Measurements from ENCODE around the gene WNK2.

WNK2 gene

DNA sequence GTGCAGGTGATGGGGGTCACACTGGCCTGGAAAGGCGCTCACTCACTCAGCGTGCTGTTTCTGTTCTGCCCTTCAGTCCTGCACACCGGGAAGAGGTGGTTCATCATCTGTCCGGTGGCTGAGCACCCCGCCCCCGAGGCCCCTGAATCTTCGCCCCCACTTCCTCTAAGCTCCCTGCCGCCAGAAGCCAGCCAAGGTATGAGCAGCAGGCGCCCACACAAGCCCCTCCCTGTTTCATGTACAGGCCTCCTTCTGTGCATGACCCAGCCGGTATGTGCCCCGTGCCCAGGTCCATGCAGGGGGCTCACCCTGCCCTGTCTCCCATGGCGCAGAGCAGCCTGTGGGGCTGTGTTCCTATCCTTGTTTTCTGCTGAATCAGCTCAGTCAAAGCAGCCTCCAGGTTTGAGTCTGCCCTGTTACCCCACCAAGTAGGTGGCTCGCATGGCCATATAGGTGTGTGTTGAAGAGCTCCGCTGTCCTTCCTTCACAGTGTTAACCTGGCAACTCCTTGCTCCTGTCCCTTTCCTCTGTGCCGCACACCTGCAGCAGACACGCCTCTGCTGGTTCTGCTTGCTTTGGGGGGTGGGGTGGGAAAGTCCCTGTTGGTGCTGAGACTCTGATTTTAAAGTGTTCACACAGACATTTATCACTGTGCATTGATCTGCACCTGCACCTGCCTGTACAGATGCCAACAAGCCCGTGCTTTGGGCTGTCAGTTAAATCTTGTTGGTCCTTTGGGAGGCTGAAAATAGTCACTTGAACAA is 84.8 kb downstream of the WNK2 start:
- DNase-seq, result no peak

DNA sequence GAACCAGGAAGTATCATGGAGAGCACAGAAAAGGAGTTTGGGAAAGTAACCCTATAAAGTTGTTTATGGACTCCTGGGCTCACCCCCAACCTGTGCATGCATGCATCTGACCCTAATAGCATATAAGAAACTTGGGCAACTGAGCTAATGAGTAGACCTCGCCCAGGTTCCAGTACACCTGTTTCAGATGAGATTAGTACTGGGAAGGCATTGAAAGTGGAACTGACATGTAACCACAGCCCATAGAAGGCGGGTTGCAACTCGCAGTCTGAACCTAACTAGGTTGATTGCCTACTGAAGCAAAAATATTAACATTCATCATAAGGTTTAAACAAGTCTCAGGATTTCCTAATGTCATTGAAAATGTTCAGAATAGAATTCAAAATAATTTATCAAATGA is 87.0 kb downstream of the WNK2 start:
- DNase-seq, result no peak

DNA sequence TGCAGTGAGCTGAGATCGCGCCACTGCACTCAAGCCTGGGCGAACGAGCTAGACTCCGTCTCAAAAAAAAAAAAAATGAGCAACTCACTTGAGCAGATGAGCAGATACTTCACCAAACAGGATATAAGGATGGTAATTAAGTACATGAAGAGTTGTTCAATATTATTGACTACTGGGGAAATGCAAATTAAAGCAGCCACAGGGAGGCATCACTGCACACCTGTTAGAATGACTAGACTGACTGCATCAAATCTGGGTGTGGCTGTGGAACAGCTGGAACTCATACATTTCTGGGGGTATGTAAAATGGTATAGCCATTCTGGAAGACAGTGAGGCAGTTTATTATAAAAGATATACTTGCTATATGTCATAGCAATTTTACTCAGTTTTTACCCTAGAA is 93.0 kb downstream of the WNK2 start:
- no peak for DNase-seq

DNA sequence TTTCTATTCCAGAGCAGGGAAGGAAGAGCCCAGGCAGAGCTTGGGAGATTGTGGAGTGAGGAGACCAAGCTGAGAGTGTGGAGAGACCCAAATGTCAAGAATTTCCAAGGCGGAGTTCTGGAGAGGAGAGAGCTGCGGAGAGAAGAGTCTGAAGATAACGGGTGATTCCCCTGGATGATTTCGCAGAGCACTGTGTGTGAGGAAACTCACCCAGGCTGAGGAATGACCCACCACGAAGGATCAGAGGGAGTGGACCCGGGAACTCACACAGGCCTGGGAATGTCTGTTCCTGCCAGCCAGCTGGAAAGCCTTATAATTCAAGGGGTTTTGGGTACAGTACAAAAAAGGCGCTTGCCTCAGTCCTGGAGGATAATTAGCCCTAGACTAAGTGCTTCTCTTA is 94.2 kb downstream of the WNK2 start:
- no peak for DNase-seq

DNA sequence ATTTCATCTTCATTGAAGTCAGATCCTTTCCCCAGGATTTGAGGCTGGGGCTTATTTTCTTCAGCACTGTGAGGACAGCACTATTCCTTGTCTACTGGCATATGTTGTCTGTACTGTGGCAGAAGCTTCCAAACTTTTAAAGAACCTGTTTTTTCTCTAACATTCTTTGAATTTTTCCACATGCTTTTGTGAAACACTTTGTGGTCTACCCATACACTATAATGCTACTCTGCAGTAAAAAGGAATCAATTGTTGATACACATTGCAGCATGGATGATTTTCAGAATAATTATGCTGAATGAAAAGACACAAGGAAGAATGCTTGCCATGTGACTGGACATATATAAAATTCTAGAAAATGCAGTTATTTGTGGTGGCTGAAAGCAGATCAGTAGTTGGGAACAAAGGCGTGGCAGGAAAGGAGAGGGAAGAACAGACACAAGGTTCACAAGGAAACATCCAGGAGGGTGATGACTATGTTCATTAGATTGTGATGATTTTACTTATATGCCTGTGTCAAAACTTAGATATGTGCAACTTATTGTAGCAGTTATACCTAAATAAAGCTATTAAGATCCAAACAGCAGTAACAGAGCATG is 96.8 kb downstream of the WNK2 start:
- DNase-seq, result no peak

DNA sequence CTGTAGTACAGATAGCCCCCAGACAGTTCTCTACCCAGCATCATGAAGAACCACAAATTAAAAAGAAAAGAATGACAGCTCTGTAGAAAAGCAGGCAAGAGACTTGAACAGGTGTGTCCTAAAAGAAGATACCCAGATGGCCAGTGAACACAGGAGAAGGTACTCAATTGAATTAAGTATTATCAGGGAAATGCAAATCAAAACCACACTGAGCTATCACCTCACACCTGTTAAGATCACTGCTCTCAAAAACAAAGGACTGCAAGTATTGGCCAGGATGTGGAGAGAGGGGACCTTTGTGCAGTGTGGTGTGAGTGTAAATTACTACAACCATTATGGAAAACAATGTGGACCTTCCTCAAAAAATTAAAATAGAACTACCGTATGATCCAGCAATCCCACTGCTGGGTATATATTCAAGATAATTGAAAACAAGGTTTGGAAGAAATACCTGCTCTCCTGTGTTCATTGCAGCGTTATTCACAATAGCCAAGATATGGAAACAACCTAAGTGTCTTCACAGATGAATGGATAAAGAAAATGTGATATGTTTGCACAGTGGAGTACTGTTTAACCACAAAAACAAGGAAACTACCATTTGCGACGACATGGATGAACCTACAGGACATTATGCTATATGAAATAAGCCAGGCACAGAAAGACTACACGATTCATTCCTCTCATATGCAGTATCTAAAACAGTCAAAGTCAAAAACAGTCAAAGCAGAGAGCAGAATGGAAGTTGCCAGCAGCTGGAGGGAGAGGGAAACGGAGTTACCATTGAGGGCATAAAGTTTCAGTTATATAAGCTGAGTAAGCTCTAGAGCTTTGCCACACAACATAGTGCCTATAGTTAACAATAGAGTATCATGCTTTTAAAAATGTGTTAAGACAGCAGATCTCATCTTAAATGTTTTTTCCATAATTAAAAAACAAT is 102.6 kb downstream of the WNK2 start:
- no peak for DNase-seq

DNA sequence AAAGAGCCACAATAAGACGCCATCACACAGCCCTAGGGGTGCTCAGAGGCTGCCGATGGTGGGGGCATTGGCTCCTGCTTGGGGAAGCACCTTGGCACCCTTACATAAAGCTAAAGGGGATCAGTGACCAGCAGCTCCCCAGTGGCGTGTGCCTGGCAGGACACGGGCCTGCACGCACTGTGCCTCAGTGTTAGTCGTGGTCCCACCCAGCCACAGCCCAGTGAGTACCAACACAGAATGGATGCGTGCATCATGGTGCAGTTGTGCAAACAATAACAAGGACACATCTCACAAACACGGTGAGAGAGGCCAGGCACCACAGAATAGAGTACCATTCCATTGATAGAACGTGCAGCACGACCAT is 103.2 kb downstream of the WNK2 start:
- DNase-seq, result no peak

DNA sequence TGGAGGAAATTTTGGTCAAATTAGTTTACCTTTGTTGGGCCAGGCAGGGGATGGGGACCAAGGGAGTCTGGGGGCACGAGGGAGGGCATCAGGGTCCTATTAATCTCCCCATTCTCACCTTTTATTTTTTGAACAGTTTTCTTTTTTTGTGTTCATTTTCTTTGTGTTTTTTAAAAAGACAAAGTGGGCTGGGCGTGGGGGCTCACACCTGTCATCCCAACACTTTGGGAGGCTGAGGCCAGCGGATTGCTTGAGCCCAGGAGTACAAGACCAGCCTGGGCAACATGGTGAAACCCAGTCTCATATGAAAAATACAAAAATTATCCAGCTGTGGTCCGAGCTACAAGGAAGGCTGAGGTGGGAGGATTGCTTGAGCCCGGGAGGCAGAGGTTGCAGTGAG is 103.7 kb downstream of the WNK2 start:
- DNase-seq, result no peak

DNA sequence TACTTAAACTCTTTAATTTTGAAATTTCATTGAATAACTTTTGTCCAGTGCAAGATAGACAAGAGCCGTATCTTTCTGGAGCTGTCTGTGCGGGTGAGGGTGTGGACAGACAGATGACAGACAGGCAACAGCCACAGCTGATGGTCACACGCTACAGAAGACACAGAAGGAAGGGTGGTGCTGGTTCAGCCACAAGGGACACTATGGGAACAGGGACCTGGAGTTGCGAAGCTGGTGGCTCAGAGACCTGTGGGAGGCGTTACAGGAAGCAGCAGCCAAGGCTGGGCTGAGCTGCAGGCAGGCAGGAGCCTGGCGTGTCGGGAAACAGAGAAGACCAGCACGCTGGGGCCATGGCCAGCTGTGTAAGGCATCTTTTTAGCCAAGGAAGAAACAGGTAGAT is 104.4 kb downstream of the WNK2 start:
- DNase-seq, result no peak

DNA sequence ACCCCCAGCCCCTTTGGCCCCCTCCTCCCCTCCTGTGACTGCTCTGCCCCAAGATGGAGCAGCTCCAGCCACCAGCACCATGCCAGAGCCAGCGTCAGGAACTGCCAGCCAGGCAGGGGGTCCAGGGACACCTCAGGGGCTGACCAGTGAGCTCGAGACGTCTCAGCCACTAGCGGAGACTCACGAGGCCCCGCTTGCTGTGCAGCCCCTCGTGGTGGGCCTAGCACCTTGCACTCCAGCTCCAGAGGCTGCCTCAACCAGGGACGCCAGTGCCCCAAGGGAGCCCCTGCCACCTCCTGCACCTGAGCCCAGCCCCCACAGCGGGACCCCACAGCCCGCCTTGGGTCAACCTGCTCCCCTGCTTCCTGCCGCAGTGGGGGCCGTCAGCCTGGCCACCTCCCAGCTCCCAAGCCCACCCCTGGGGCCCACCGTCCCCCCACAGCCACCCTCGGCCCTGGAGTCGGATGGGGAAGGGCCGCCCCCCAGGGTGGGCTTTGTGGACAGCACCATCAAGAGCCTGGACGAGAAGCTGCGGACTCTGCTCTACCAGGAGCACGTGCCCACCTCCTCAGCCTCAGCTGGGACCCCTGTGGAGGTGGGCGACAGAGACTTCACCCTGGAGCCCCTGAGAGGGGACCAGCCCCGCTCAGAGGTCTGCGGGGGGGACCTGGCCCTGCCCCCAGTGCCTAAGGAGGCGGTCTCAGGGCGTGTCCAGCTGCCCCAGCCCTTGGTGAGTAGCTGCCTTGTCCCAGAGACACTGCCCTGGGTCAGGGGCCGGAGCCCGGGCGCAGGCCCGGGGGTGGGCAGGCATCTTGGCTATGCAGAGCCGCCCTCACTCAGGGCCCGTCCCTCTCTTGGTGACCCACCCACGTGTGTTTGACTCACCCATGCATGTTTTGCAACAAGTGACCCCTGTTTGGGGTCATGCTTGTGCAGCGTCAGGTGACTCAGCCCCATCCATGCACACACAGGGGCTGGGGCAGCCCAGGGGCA is 105.2 kb downstream of the WNK2 start:
- no peak for DNase-seq

DNA sequence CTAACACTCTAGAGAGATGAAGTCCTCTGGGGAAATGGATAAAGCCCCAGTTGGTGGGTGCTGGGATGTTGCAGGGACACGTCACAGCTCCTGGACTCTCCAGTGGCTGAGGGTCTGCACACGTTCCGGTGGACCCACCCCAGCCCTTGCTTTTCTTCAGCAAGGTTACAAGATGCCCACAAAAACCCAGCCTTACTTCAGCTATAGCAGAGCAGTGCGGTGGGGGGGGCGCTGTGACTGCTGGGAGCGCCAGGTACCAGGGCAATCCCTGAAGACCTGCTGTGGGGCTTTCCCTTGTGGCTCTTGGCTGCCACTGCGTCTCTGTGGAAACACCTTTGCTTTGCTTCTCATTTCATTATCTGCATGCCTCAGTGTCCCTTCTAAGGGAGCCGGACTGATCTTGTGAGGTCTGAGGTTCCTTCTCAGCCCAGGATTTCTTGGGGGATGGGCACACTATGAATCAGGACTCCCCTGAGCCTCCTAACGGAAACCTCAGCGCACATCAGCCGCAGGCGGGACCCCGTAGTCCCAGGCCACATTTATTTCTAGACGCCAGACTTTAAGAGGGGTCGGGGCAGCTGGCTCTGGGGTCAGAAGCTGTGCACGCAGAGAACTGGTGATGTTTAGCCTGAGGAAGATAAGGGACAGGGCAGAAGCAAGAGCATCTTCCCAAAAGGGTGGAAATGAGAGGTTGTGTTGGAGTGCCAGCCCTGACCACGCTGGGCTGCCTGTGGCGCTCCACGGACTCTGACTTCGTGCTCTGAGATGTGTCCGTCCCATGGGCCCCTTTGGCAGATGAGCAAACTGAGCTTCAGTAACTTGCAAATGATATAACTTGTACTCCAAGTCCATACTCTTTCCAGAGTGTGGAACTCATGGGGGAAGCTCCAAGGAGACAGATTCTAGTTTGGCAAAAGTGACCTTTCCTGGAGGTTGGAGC is 106.8 kb downstream of the WNK2 start:
- DNase-seq, result no peak

DNA sequence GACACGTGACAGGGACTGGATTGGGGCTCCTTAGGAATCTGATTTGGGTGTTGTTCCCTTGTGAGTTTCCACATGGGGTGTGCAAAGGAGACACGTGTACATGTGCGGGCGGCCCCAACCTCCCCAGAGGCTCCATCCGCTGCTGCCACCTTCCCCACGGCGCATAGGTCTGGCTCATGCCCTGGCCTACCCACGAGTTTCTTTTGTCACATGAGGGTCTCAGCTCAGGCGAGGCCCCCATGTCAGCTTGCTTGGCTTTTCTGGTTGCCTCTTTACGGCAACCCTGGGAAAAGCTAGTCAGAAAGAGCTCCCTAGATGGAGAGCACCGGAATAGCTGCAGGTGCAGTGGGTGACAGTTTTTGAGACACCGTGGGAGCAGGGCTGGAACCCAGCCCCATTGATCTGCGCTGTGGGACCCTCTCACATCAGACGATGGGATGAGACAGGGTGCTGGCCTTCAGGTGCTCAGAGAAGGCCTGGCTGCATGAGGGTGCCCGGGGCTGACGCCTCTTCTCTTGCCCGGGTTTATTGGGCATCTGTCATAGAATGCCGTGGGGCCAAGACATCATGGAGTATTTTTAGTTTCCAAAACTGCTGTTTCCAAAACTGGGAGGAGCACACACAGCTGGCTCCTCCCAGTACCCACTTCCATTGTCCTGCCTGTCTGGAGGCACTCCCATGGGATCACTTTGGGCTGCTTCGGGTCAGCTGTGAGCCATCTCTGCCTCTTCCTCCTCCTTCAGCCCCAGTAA is 107.8 kb downstream of the WNK2 start:
- DNase-seq, result no peak

DNA sequence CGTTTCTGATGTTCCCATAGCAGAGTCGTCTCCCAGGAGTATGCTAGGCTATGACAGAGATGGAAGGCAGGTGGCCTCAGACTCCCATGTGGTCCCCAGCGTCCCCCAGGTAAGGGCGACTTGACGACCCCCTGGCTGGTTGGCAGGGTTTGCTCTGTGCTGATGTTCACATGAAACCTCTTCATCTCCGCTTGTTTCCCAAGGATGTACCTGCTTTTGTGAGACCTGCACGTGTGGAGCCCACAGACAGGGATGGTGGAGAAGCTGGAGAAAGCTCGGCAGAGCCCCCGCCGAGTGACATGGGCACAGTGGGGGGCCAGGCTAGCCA is 108.3 kb downstream of the WNK2 start:
- DNase-seq, result no peak

DNA sequence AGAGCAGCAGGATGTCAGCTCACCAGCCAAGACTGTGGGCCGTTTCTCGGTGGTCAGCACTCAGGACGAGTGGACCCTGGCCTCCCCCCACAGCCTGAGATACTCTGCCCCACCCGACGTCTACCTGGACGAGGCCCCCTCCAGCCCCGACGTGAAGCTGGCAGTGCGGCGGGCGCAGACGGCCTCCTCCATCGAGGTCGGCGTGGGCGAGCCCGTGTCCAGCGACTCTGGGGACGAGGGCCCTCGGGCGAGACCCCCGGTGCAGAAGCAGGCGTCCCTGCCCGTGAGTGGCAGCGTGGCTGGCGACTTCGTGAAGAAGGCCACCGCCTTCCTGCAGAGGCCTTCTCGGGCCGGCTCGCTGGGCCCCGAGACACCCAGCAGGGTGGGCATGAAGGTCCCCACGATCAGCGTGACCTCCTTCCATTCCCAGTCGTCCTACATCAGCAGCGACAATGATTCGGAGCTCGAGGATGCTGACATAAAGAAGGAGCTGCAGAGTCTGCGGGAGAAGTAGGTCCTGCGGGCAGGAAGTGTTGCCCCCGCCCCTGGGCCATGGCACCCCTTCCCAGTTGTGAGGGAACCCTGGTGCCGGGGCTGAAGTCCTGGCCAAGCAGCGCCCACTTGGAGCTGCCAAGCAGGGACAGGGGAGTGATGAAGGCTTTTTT is 108.9 kb downstream of the WNK2 start:
- no peak for DNase-seq

DNA sequence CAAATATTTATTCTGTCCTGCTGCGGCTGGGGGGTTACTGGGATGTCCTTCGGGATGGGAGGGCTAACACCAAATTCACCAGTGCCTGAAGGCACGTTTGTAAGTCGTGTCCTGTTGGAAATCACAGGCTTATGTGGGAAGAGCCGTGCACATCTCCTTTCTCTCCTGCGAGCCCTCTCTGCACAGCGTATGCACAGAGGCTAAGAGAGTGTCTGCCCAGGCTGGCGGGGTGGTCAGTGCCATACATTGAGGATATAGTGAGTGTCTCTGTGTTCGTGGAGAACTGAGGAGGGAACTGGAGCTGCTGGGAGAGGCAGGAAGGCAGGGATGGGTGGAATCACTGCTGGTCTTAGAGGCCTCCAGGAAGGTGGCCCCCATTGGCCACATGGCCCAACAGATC is 110.1 kb downstream of the WNK2 start:
- no peak for DNase-seq

DNA sequence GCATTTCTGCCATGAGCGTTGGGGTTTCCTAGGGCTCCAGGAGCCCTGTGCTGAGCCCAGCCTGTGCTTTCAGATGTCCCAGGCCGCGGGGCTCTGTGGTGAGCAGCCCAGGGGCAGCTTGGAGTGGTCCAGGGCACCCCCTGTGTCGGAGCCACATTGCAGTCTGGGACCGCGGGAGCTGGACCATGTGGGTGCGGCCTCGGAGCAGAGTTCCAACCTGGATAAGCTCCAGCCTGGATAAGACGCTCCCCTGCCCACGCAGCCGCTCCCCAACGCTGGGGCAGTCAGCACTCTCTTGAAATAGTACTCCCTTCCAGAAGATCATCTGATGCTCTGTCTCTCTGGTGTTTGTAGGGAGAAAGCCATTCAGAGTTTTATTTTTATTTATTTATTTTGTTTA is 111.1 kb downstream of the WNK2 start:
- DNase-seq, result no peak

DNA sequence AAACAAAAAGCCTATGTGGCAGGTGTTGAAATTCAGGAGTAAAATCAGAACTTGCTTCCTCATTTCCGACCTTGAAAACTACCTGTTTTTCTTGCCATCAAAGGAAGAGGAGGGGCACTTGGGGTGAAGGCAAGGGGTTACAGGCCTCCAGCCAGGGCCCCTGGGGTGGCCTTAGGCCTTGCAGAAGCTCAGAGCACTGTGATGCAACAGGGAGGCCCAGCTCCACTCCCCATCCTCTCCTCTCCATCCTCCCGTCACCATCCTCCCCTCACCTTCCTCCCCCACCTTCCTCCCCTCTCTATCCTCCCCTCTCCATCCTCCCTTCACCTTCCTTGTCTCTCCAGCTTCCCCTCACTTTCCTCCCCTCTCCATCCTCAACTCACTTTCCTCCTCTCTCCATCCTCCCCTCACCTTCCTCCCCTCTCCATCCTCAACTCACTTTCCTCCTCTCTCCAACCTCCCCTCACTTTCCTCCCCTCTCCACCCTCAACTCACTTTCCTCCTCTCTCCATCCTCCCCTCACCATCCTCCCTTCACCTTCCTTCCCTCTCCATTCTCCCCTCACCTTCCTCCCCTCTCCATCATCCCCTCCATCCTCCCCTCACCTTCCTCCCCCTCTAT is 111.6 kb downstream of the WNK2 start:
- DNase-seq, result peak; percentile 47

DNA sequence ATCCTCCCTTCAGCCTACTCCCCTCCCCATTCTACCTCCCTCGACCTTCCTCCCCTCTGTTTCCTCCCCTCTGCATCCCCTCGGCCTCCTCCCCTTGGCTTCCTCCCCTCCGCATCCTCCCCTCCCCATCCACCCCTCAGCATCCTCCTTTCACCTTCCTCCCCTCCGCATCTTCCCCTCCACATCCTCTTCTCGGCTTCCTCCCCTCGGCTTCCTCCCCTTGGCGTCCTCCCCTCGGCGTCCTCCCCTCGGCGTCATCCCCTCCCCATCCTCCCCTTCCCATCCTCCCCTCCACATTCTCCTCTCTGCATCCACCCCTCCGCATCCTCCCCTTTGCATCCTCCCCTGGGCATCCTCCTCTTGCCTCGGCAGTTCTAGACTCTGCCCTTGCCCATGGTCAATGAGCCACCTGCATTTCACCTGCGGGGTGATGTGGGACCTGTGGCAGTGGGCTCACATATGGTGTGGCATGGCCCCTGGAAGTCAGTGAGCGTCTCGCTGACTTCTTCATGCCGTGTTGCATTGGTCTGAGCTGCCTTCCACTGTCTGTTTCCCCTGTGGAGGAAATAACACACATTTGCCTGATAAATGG is 113.0 kb downstream of the WNK2 start:
- no peak for DNase-seq

Data from activated CD4-positive, alpha-beta T cell treated with anti-CD3 and anti-CD28 coated beads, Interleukin-2, Interleukin-6, amounts not matched to agents 100 ng/mL and 50 ng/mL, durations not matched to agents 16 hours and 8 hours (primary cell).